NT2/D1 (cell line): ENCODE results near the gene ZNF428.

ENCODE experiments used
- YY1 ChIP-seq: IDR thresholded peaks from 2 replicates; pipeline ENCODE4 v1.6.1; 2011; ENCODE audit not compliant: insufficient read length, insufficient read depth
- ZNF274 ChIP-seq: IDR thresholded peaks from 2 replicates; pipeline ENCODE4 v1.6.1; 2011; ENCODE audit warnings: mild to moderate bottlenecking, low read depth, low read length

GRCh38 chr19:43607238-43608205 lies 11.9 kb downstream of the ZNF428 start:
- TF ChIP-seq ZNF274 (no peak), YY1 (no peak)
